Mucosa of rectum (tissue), 2 donors: ENCODE measurements around the gene RAPGEF1.
A peak's percentile ranks its signal among the peaks of the same experiment; 100 is the strongest.

ENCODE experiments used
- H3K27ac ChIP-seq, 2 donors: one replicate each; pipeline ENCODE4 v1.7.0; 2013; ENCODE audit warnings: inconsistent platforms in 2 of 2, low read depth in 2 of 2, low read length in 2 of 2
- H3K27me3 ChIP-seq, 2 donors: one replicate each; pipeline ENCODE4 v1.7.0; 2013; ENCODE audit warnings: low read length in 2 of 2; ENCODE audit not compliant: control insufficient read depth in 2 of 2, insufficient read depth in 2 of 2
- H3K36me3 ChIP-seq, 2 donors: one replicate each; pipeline ENCODE4 v1.7.0; 2013; ENCODE audit warnings: low read length in 2 of 2; ENCODE audit not compliant: control insufficient read depth in 2 of 2, insufficient read depth in 2 of 2
- H3K4me1 ChIP-seq, 2 donors: one replicate each; pipeline ENCODE4 v1.7.0; 2013; ENCODE audit warnings: low read length in 2 of 2, mild to moderate bottlenecking in 1 of 2; ENCODE audit not compliant: control insufficient read depth in 2 of 2, insufficient read depth in 2 of 2
- H3K4me3 ChIP-seq, 2 donors: one replicate each; pipeline ENCODE4 v1.7.0; 2013; ENCODE audit warnings: low read length in 2 of 2
- H3K9ac ChIP-seq, 2 donors: one replicate each; pipeline ENCODE4 v1.7.0; 2013; ENCODE audit warnings: low read length in 2 of 2, low read depth in 1 of 2, mild to moderate bottlenecking in 1 of 2
- H3K9me3 ChIP-seq, 2 donors: one replicate each; pipeline ENCODE4 v1.7.0; 2013; ENCODE audit warnings: low read length in 2 of 2; ENCODE audit not compliant: control insufficient read depth in 2 of 2
- donor health status: healthy.
- donor health status: Normal muscosa, but diverticular disease.

The RAPGEF1 gene

DNA sequence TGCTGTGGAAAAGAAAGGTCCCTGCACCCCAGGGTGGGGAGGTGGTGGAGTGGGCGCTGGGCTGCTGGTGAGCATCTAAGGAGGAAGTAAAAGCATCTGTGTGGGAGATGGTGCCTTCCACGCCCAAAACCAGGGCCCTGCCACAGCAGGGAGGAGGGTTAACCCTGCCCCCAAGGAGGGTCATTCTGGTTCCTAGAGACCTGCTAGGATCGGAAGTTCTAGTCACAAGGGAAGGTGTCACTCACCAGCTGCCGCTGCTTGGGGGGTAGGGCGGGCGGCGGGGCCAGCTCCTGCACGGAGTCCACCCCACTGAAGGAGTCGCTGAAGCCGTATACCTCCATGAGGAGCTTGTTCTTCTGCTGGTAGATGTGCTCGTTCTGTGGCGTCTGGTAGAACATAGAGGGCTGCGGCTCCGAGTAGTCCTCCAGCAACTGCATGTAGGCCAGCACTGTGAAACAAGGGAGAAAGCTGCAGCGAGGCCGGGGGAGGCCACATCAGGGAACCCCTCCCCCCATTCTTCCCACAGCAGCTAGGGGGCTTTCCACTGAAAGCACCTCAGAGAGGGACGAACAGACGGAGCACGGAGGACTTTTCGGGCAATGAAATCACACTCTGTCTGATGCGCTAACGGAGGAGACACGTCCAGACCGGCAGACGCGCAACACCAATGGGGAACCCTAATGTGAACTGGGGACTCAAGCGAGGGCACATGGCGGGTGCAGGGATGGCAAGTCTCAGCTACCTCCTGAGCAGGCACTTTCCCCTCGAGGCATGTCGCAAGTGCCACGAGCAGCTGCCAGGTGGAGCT, 118.1 kb downstream of the RAPGEF1 start:
- no peaks in the 10 kb centered on the region for H3K27me3 ChIP-seq
- H3K27ac ChIP-seq: peak overlapping the region in 1 of 2 donors; percentile 49
- H3K36me3 ChIP-seq: peaks cover 58 to 69% of the 10 kb centered on the region in 2 donors
- no peak overlapping the region for H3K9ac ChIP-seq
- no peak overlapping the region for H3K4me3 ChIP-seq
- peaks cover 0 to 6% of the 10 kb centered on the region in 2 donors for H3K4me1 ChIP-seq
- no peaks in the 10 kb centered on the region for H3K9me3 ChIP-seq

DNA sequence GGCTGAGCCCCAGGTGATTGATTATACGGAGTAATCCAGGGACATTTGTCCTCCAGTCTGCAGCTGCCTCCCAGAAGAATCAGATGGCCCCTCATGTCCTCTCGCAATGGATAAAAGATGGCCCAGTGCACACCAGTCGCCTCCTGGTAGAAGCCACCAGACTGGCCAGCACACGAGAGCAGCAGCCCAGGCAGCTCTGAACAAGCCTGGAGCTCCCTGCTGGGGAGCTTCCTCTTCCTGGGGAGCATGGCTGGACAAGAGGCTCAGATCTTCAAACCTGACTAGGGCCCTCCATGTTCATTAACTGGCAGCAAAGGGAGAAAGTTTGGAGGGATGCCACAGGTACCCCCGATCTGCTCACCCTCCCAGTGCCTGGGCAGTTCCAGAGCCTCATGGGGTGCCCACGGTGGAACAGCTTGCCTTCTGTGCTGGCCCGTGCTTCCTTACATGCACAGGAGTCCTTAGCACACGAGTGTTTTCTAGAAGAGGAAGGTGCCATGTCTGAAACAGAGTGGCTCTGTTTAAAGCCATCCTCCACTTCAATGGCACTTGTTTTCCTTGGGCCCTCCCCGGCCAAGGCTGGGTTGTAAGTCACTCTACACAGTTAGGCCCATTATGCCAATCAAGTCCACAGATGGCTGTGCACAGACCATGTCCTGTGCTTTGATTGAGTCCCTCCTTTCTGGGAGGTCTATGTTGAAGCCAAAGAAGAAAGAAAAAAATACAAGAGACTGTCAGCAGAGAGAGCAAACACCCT, 118.9 kb downstream of the RAPGEF1 start:
- Histone ChIP-seq H3K4me3 (no peak overlapping the region), H3K9me3 (no peaks in the 10 kb centered on the region), H3K9ac (no peak overlapping the region), H3K27me3 (no peaks in the 10 kb centered on the region), H3K36me3 (peaks cover 61 to 72% of the 10 kb centered on the region in 2 donors), H3K4me1 (peaks cover 0 to 5% of the 10 kb centered on the region in 2 donors), H3K27ac (peak overlapping the region in 1 of 2 donors; percentile 49)

DNA sequence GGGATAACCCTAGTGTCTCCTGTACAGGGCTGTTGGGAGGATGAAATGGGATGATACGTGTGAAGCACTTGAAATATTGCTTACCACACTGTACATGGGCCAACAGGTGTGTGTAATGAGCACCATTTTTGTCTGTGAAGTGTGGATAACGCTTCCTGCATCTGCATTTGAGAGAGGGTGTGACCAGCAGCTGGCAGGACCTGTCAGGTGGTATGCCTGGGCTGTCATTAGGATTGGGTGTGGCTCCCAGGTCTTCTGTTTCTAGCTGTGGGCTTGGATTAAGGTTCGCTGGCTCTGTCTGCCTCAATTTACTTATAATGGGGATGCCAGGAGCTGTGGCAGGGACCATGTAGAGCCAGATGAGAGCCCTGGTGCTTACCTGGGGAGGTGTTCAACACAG, 120.2 kb downstream of the RAPGEF1 start:
- no peak overlapping the region for H3K4me3 ChIP-seq
- no peaks in the 10 kb centered on the region for H3K4me1 ChIP-seq
- no peaks in the 10 kb centered on the region for H3K27me3 ChIP-seq
- H3K36me3 ChIP-seq: peaks cover 54 to 68% of the 10 kb centered on the region in 2 donors
- H3K9ac ChIP-seq: no peak overlapping the region
- H3K9me3 ChIP-seq: no peaks in the 10 kb centered on the region
- H3K27ac ChIP-seq: no peak overlapping the region

DNA sequence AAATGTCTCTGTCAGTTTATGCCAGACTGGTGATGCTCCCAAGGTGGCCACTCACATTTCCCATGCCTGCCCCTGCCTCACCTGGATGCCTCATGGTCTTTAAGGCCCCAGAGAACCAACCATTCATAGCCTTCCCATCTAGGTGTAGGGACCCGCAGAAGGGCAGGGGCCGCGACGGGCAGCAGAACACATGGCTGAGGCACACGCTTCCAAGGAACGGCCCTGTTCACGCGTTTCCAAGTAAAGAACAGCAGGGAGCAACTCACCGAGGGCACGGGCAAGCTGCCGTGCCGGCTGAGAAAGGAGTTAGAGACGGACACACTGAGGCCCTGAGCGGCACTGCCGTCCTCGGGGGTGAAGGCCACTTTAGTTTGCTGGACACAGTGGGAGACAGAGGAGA, 121.1 kb downstream of the RAPGEF1 start:
- Histone ChIP-seq H3K27ac (no peak overlapping the region), H3K36me3 (peaks cover 50 to 64% of the 10 kb centered on the region in 2 donors), H3K4me3 (no peak overlapping the region), H3K9ac (no peak overlapping the region), H3K27me3 (no peaks in the 10 kb centered on the region), H3K4me1 (no peaks in the 10 kb centered on the region), H3K9me3 (no peaks in the 10 kb centered on the region)

DNA sequence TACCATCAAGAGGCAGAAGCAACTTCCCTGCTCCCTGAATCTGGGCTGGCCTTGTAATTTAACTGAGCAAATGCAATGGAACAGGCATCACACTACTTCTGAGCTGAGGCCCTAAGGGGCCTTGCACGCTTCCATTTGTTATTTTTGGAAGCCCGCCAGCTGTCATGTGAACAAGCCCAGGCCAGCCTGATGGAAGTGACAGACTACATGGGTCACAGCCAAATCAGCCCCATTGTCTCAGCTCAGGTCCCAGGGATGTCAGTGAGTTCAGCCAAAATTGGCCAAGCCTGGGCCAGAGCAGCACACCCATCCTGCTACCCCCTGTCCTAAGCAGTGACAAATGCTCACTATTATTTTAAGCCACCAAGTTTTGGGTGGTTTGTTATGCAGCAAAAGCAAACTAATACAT, 121.8 kb downstream of the RAPGEF1 start:
- H3K27ac ChIP-seq: no peak overlapping the region
- peaks cover 46 to 64% of the 10 kb centered on the region in 2 donors for H3K36me3 ChIP-seq
- no peaks in the 10 kb centered on the region for H3K27me3 ChIP-seq
- no peaks in the 10 kb centered on the region for H3K9me3 ChIP-seq
- H3K4me1 ChIP-seq: no peaks in the 10 kb centered on the region
- H3K9ac ChIP-seq: no peak overlapping the region
- no peak overlapping the region for H3K4me3 ChIP-seq

DNA sequence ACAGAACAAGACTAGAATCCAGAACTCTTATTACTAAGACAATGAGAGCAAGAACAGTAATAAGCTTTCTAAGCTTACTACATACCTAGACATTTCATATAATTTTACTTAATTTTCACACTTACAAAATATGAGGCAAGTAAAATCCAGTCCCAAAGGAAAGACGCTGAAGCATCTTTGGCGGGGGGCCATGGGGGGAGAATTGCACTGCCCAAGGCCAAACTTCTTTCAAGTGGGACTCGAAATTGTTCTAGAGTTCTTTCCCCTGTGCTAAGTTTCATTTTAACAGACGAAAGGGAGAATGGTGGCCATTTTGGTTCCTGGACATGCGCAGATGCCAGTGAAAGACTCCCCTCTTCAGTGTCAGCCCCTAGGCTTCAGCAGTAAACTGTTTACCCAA, 122.3 kb downstream of the RAPGEF1 start:
- no peaks in the 10 kb centered on the region for H3K27me3 ChIP-seq
- no peaks in the 10 kb centered on the region for H3K4me1 ChIP-seq
- peaks cover 51 to 68% of the 10 kb centered on the region in 2 donors for H3K36me3 ChIP-seq
- no peak overlapping the region for H3K27ac ChIP-seq
- H3K4me3 ChIP-seq: no peak overlapping the region
- H3K9ac ChIP-seq: no peak overlapping the region
- H3K9me3 ChIP-seq: no peaks in the 10 kb centered on the region

DNA sequence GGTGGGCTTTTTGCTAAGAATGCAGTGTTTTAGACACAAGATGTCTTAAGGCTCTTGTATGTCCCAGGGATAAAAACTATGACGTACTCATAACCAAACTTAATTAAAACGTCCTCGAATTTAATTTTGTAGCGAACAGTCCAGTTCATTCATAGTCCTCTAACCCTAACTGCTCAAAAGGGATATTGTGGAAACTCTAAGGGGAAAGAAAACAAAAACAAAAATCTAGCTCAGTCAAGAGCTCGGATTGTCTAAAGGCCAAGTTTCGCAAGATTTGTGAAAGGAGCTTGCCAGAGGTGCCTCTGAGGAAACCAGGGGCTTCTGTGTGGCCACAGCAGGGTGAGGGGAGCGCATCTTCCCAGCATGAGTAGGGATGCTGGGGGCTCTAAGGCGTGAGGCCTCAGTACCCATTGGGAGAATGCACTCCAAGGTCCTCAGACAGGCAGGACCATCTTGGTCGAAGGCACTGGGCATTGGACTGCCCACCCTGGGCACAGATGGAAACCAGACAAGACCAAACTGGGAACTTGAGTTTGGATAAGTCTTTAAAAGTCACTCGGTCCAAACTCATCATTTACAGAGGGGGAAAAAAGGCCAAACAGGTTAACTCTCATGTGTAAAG, 122.8 kb downstream of the RAPGEF1 start:
- Histone ChIP-seq H3K9me3 (no peaks in the 10 kb centered on the region), H3K27me3 (no peaks in the 10 kb centered on the region), H3K4me3 (no peak overlapping the region), H3K9ac (no peak overlapping the region), H3K4me1 (no peaks in the 10 kb centered on the region), H3K36me3 (peaks cover 52 to 70% of the 10 kb centered on the region in 2 donors), H3K27ac (no peak overlapping the region)

DNA sequence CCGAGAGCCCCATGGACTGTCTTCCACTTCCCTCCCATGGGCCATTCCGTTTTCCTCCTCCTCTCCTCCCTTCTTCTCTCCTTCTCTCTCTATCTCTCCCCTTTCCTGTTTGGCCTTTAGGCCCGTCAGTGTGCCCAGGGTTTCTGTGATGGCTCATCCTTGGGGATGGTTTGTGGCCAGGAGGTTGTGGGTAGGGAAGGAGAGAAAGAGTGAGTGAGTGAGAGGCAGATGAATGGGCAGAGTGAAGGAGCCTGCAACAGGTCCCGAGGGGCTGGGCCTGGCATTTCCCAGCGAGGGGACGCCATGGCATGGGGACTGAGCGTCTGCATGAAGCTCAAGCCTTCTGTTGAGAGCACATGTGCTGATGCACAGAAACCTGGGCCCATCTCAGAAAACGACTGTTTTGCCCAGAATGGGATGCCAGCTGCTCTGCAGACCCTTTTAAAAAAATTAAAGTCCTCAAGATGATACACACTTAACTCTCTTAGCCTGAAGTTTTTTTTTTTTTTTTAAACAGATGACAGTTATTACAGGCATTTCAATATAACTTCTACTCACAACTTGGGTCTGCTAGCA, 125.4 kb downstream of the RAPGEF1 start:
- Histone ChIP-seq H3K27ac (no peak overlapping the region), H3K36me3 (peaks cover 46 to 51% of the 10 kb centered on the region in 2 donors), H3K9ac (no peak overlapping the region), H3K4me1 (peaks cover 0 to 5% of the 10 kb centered on the region in 2 donors), H3K4me3 (no peak overlapping the region), H3K27me3 (no peaks in the 10 kb centered on the region), H3K9me3 (no peaks in the 10 kb centered on the region)

DNA sequence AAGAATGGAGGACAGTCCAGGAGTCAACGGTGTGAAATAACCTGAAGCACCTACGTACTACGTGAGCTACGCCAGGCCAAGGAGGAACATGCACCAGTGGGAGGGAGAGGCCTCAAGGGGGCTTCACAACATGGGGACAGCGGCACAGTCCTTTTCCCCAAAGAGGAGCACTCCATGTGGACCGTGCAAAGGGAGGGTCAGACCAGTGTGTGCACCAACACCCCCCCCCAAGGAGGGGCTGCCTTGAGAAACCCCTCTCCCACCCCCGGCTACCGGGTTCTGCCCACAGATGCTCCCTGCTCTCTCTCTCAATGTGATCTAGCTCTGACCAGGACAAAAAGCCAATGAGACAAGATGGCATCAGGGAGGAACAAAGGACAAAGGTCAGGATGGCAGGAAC, 126.0 kb downstream of the RAPGEF1 start:
- Histone ChIP-seq H3K4me1 (peaks cover under 1 to 9% of the 10 kb centered on the region in 2 donors), H3K27ac (no peak overlapping the region), H3K9me3 (no peaks in the 10 kb centered on the region), H3K36me3 (peaks cover 41 to 46% of the 10 kb centered on the region in 2 donors), H3K4me3 (no peak overlapping the region), H3K27me3 (no peaks in the 10 kb centered on the region), H3K9ac (no peak overlapping the region)
